Mesenchymal stem cell (in vitro differentiated cells and primary cell): ENCODE measurements around the gene PATL2.
"Not testable (repeated sequence)": the region's sequence is repeated elsewhere in the genome, so short reads cannot be mapped to it uniquely, and the experiment has no call there.

Source experiments
- DNase-seq: peaks from one replicate; pipeline ENCODE4 v3.0.0-alpha.2; 2013
- H2AFZ ChIP-seq: one replicate; pipeline ENCODE4 v1.6.1; 2013; ENCODE audit warnings: low read depth, mild to moderate bottlenecking, control low read depth, inconsistent platforms, low read length, moderate library complexity
- H2AK5ac ChIP-seq: 2 replicates; pipeline ENCODE4 v1.6.1; 2013; ENCODE audit warnings: low read length, moderate library complexity, mild to moderate bottlenecking, inconsistent platforms; ENCODE audit not compliant: severe bottlenecking
- H2BK120ac ChIP-seq: one replicate; pipeline ENCODE4 v1.6.1; 2013; ENCODE audit warnings: low read depth, mild to moderate bottlenecking, inconsistent platforms, low read length, moderate library complexity
- H2BK12ac ChIP-seq, 2 experiments: one replicate each; pipeline ENCODE4 v1.6.1; 2013; ENCODE audit warnings: inconsistent platforms in 2 of 2, low read length in 2 of 2, mild to moderate bottlenecking in 2 of 2, moderate library complexity in 2 of 2, control low read depth in 1 of 2
- H2BK15ac ChIP-seq: one replicate; pipeline ENCODE4 v1.6.1; 2013; ENCODE audit warnings: mild to moderate bottlenecking, low read depth, inconsistent platforms; ENCODE audit not compliant: poor library complexity, severe bottlenecking
- H2BK5ac ChIP-seq: 2 replicates; pipeline ENCODE4 v1.6.1; 2013; ENCODE audit warnings: low read depth, mild to moderate bottlenecking, low read length, control low read depth, inconsistent platforms; ENCODE audit not compliant: poor library complexity, severe bottlenecking
- H3K14ac ChIP-seq, 2 experiments: one replicate each; pipeline ENCODE4 v1.6.1; 2013; ENCODE audit warnings: inconsistent platforms in 2 of 2, low read length in 2 of 2, control low read depth in 1 of 2, mild to moderate bottlenecking in 1 of 2, moderate library complexity in 1 of 2
- H3K18ac ChIP-seq, 2 experiments: one replicate each; pipeline ENCODE4 v1.6.1; 2013; ENCODE audit warnings: inconsistent platforms in 2 of 2, low read length in 2 of 2, control low read depth in 1 of 2, low read depth in 1 of 2, mild to moderate bottlenecking in 1 of 2
- H3K23ac ChIP-seq, 2 experiments: one replicate each; pipeline ENCODE4 v1.6.1; 2013; ENCODE audit warnings: inconsistent platforms in 2 of 2, low read length in 2 of 2, mild to moderate bottlenecking in 2 of 2, moderate library complexity in 2 of 2, control low read depth in 1 of 2
- H3K27ac ChIP-seq: 2 replicates; pipeline ENCODE4 v1.5.1; 2013; ENCODE audit warnings: mild to moderate bottlenecking, moderate library complexity, low read length, control low read depth, inconsistent platforms; ENCODE audit not compliant: poor library complexity, severe bottlenecking
- H3K27me3 ChIP-seq, 2 experiments: 2 replicates each; pipeline versions ENCODE4 v1.6.1 to v1.7.0; 2013; ENCODE audit warnings: low read length in 2 of 2, mild to moderate bottlenecking in 2 of 2, moderate library complexity in 2 of 2, control low read depth in 1 of 2, inconsistent platforms in 1 of 2; ENCODE audit not compliant: control insufficient read depth in 1 of 2, insufficient read depth in 1 of 2
- H3K36me3 ChIP-seq, 2 experiments: 2 replicates each; pipeline versions ENCODE4 v1.6.1 to v1.7.0; 2013; ENCODE audit warnings: low read length in 2 of 2, control low read depth in 1 of 2, inconsistent platforms in 1 of 2, low read depth in 1 of 2, mild to moderate bottlenecking in 1 of 2; ENCODE audit not compliant: insufficient read depth in 2 of 2, control insufficient read depth in 1 of 2
- H3K4ac ChIP-seq, 2 experiments: one replicate each; pipeline ENCODE4 v1.6.1; 2013; ENCODE audit warnings: inconsistent platforms in 2 of 2, low read length in 2 of 2, mild to moderate bottlenecking in 2 of 2, moderate library complexity in 2 of 2, control low read depth in 1 of 2, low read depth in 1 of 2
- H3K4me1 ChIP-seq: 2 replicates; pipeline ENCODE4 v1.6.1; 2013; ENCODE audit warnings: low read depth, low read length, control low read depth; ENCODE audit not compliant: control insufficient read depth, insufficient read depth
- H3K4me2 ChIP-seq: 2 replicates; pipeline ENCODE4 v1.6.1; 2013; ENCODE audit warnings: low read length, mild to moderate bottlenecking, inconsistent platforms; ENCODE audit not compliant: poor library complexity, severe bottlenecking
- H3K4me3 ChIP-seq, 2 experiments: 2 replicates each; pipeline versions ENCODE4 v1.5.1 to v1.7.0; 2013; ENCODE audit warnings: low read length in 2 of 2, mild to moderate bottlenecking in 2 of 2, control low read depth in 1 of 2, low read depth in 1 of 2; ENCODE audit not compliant: insufficient read depth in 1 of 2
- H3K79me1 ChIP-seq: replicated peaks from 2 replicates; pipeline ENCODE4 v1.6.1; 2013; ENCODE audit warnings: mild to moderate bottlenecking, control low read depth, low read length, inconsistent platforms; ENCODE audit not compliant: poor library complexity, severe bottlenecking
- H3K9ac ChIP-seq: 2 replicates; pipeline ENCODE4 v1.7.0; 2013; ENCODE audit warnings: mild to moderate bottlenecking, low read length, moderate library complexity
- H3K9me3 ChIP-seq: 2 replicates; pipeline ENCODE4 v1.7.0; 2013; ENCODE audit warnings: mild to moderate bottlenecking, low read length; ENCODE audit not compliant: control insufficient read depth
- H4K8ac ChIP-seq: one replicate; pipeline ENCODE4 v1.6.1; 2013; ENCODE audit warnings: inconsistent platforms, mild to moderate bottlenecking, low read length, moderate library complexity
- H4K91ac ChIP-seq: one replicate; pipeline ENCODE4 v1.6.1; 2013; ENCODE audit warnings: mild to moderate bottlenecking, low read length, inconsistent platforms
- WGBS: methylation state at CpG from one replicate; pipeline ENCODE4 v1.1.7; 2013; ENCODE audit warnings: mixed read lengths; 5-methylcytosine and 5-hydroxymethylcytosine counted together

Gene PATL2

DNA sequence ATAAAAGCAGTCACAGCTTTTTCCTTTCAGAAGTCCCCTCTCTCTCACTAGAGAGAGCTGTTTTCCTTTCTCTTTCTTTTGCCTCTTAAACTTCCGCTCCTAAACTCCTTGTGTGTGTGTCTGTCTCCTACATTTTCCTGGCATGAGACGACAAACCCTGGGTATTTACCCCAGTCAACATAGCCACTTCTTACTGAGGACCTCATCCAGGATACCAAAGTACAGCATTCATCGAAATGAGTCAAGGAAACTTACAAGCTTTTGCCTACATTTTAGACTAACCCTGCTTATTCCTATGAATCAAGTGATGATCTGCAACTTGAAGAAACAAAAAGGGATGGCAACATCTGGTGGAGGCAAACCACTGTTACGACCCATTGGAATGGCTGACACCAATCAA lies 16.7 kb downstream of the PATL2 start:
- WGBS = 87% methylated on average over 4 of the region's 4 CpGs
- Histone ChIP-seq H4K8ac (no peak overlapping the region), H3K79me1 (no peaks in the 10 kb centered on the region), H2BK12ac (no peak overlapping the region), H3K18ac (no peak overlapping the region), H3K14ac (no peak overlapping the region), H3K23ac (no peak overlapping the region), H3K27me3 (peaks cover 0 to 26% of the 10 kb centered on the region in 2 experiments), H3K9me3 (no peaks in the 10 kb centered on the region), H3K9ac (no peak overlapping the region), H2BK5ac (no peak overlapping the region), H2AK5ac (no peak overlapping the region), H2BK120ac (no peak overlapping the region), H3K4me3 (no peak overlapping the region), H3K36me3 (no peaks in the 10 kb centered on the region), H3K4me1 (no peaks in the 10 kb centered on the region), H3K4me2 (no peak overlapping the region), H2AFZ (no peak overlapping the region), H3K4ac (no peak overlapping the region), H2BK15ac (no peak overlapping the region), H3K27ac (no peak overlapping the region), H4K91ac (no peak overlapping the region)
- no peak for DNase-seq

DNA sequence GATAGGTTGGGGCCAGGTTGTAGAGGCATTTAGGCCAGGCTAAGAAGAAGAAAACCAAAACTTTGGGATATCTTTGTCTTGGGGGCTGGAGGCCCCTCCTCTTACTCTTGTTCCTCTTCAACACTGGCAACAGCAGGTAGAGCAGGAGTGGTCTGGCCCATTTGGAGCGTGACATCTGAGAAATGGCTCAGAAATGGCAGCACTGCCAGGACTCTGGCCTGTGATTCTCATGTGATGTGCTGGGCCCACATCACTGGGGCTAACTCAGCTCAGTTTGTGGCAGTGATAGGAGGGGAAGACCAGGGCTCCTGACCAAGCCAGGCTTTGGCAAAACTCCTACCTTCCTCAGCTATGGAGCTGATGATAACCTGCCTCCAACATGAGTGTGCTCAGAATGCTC lies 18.5 kb downstream of the PATL2 start:
- H2BK120ac ChIP-seq = no peak overlapping the region
- H4K91ac ChIP-seq = no peak overlapping the region
- no peak overlapping the region for H2BK5ac ChIP-seq
- H3K4me1 ChIP-seq = no peaks in the 10 kb centered on the region
- H3K79me1 ChIP-seq = no peaks in the 10 kb centered on the region
- no peaks in the 10 kb centered on the region for H3K36me3 ChIP-seq
- peaks cover 0 to 25% of the 10 kb centered on the region in 2 experiments for H3K27me3 ChIP-seq
- no peaks in the 10 kb centered on the region for H3K9me3 ChIP-seq
- DNase-seq = no peak
- WGBS = 100% methylated on average over 1 of the region's 1 CpG
- no peak overlapping the region for H3K9ac ChIP-seq
- no peak overlapping the region for H3K14ac ChIP-seq
- H3K4ac ChIP-seq = no peak overlapping the region
- no peak overlapping the region for H2AK5ac ChIP-seq
- H2BK12ac ChIP-seq = no peak overlapping the region
- H3K23ac ChIP-seq = no peak overlapping the region
- H2AFZ ChIP-seq = no peak overlapping the region
- no peak overlapping the region for H3K4me3 ChIP-seq
- H3K27ac ChIP-seq = no peak overlapping the region
- no peak overlapping the region for H4K8ac ChIP-seq
- no peak overlapping the region for H2BK15ac ChIP-seq
- no peak overlapping the region for H3K4me2 ChIP-seq
- H3K18ac ChIP-seq = no peak overlapping the region

DNA sequence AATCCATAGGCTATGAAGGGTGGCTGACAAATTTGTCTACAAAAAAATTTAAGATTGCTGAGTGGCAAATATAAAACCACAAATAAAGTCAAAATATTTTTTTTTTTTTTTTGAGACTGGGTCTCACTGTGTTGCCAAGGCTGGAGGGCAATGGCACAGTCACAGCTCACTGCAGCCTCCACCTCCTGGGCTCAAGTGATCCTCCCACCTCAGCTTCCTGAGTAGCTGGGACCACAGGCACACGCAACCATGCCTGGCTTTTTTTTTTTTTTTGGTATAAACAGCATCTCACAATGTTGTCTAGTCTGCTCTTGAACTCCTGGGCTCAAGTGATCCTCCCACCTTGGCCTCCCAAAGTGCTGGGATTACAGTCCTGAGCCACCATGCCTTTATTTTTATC lies 20.9 kb downstream of the PATL2 start:
- H4K8ac ChIP-seq, DNase-seq, H2BK120ac ChIP-seq, H3K4me2 ChIP-seq, H3K27ac ChIP-seq, H2BK12ac ChIP-seq, H3K36me3 ChIP-seq, H3K79me1 ChIP-seq, H2BK15ac ChIP-seq, H2AK5ac ChIP-seq, H3K9ac ChIP-seq, H3K27me3 ChIP-seq, H2BK5ac ChIP-seq, H3K9me3 ChIP-seq, H4K91ac ChIP-seq, H3K18ac ChIP-seq, H3K4me3 ChIP-seq, H3K14ac ChIP-seq, H3K4ac ChIP-seq, H3K4me1 ChIP-seq, H2AFZ ChIP-seq, H3K23ac ChIP-seq: not testable (repeated sequence)
- 62% methylated on average over 1 of the region's 1 CpG for WGBS

DNA sequence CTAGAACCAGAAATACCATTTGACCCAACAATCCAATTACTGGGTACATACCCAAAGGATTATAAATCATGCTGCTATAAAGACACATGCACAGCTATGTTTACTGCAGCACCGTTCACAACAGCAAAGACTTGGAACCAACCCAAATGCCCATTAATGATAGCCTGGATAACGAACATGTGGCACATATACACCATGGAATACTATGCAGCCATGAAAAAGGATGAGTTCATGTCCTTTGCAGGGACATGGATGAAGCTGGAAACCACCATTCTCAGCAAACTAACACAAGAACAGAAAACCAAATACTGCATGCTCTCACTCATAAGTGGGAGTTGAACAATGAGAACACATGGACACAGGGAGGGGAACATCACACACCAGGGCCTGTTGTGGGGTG lies 21.8 kb downstream of the PATL2 start:
- not testable (repeated sequence) for H2BK5ac ChIP-seq, H3K4me1 ChIP-seq, H4K8ac ChIP-seq, H2AFZ ChIP-seq, H3K23ac ChIP-seq, H3K4me2 ChIP-seq, H3K27me3 ChIP-seq, H3K36me3 ChIP-seq, H3K27ac ChIP-seq, H3K9ac ChIP-seq, H3K9me3 ChIP-seq, H2BK12ac ChIP-seq, H2BK15ac ChIP-seq, H2BK120ac ChIP-seq, H2AK5ac ChIP-seq, H3K14ac ChIP-seq, H4K91ac ChIP-seq, DNase-seq, H3K4ac ChIP-seq, H3K4me3 ChIP-seq, H3K79me1 ChIP-seq, H3K18ac ChIP-seq
- WGBS = 78% methylated on average over 2 of the region's 2 CpGs
